NCI-H1436 treated with DMSO at 0.1 percent for 48 hours (cell line): ENCODE measurements around the gene HNRNPAB.
"Not testable (repeated sequence)": the region's sequence is repeated elsewhere in the genome, so short reads cannot be mapped to it uniquely, and the experiment has no call there.

Experiments used
- DNase-seq: peaks from one replicate; lab custom pipeline; 2025; lab: John Stamatoyannopoulos, UW

Gene HNRNPAB

GRCh38 chr5:178245389-178245788, 41.1 kb downstream of the HNRNPAB start:
- DNase-seq, result no peak

GRCh38 chr5:178246624-178247279, 42.4 kb downstream of the HNRNPAB start:
- no peak for DNase-seq

GRCh38 chr5:178247481-178248456, 43.4 kb downstream of the HNRNPAB start:
- DNase-seq, result no peak

- no peak for DNase-seq
These were observed 44.4 kb downstream of the HNRNPAB start for GRCh38 chr5:178248750-178249149.

GRCh38 chr5:178249191-178249989, 45.1 kb downstream of the HNRNPAB start:
- DNase-seq, result no peak

- no peak for DNase-seq
These were observed 45.9 kb downstream of the HNRNPAB start for GRCh38 chr5:178250263-178250662.

- DNase-seq, result no peak
These were observed 47.9 kb downstream of the HNRNPAB start for GRCh38 chr5:178252258-178252657.

GRCh38 chr5:178253632-178254031, 49.3 kb downstream of the HNRNPAB start:
- DNase-seq, result not testable (repeated sequence)

- no peak for DNase-seq
These were observed 52.4 kb downstream of the HNRNPAB start for GRCh38 chr5:178256746-178257145.

GRCh38 chr5:178257650-178258049, 53.3 kb downstream of the HNRNPAB start:
- no peak for DNase-seq

- DNase-seq, result no peak
These were observed 55.5 kb downstream of the HNRNPAB start for GRCh38 chr5:178259623-178260536.
